GM23338 (cell line): Measurements from ENCODE around the gene CEP89. TPM values are rescaled to one million over a fixed set of nuclear protein-coding genes. Genes with fewer than 3 reads are reported as not detected.

Experiments
- ATAC-seq: fragments of 200-7000 bp; cut with Tn5 transposase; 3 replicates; pipeline ENCODE4 v1.9.1; 2020
- DNase-seq: peaks from one replicate; pipeline ENCODE4 v3.0.0-alpha.2; 2015; ENCODE audit warnings: low spot score
- H2AFZ ChIP-seq: fragments of 200-600 bp; sonication (generic); 2 replicates; pipeline ENCODE4 v1.8.0; 2016; ENCODE audit warnings: antibody characterized with exemption, mild to moderate bottlenecking, moderate library complexity
- H3F3A ChIP-seq: fragments of 200-600 bp; sonication (generic); replicated peaks from 2 replicates; pipeline ENCODE4 v1.8.0; 2017; ENCODE audit warnings: antibody characterized with exemption, mixed run types, low read depth
- H3K27ac ChIP-seq: fragments of 200-600 bp; sonication (generic); 2 replicates; pipeline ENCODE4 v1.6.1; 2016; ENCODE audit warnings: low read depth
- H3K27me3 ChIP-seq: fragments of 200-600 bp; sonication (generic); 2 replicates; pipeline ENCODE4 v1.8.0; 2016; ENCODE audit warnings: mild to moderate bottlenecking, mixed run types, moderate library complexity; ENCODE audit not compliant: insufficient read depth
- H3K36me3 ChIP-seq: fragments of 200-600 bp; sonication (generic); 2 replicates; pipeline ENCODE4 v1.8.0; 2016; ENCODE audit warnings: mild to moderate bottlenecking; ENCODE audit not compliant: insufficient read depth
- H3K4me1 ChIP-seq: fragments of 200-600 bp; sonication (generic); 2 replicates; pipeline ENCODE4 v1.8.0; 2016; ENCODE audit warnings: mild to moderate bottlenecking, moderate library complexity; ENCODE audit not compliant: insufficient read depth
- H3K4me2 ChIP-seq: fragments of 200-600 bp; sonication (generic); 2 replicates; pipeline ENCODE4 v1.7.1; 2017; ENCODE audit warnings: mixed run types
- H3K4me3 ChIP-seq: fragments of 200-600 bp; sonication (generic); 2 replicates; pipeline ENCODE4 v1.6.1; 2016; ENCODE audit warnings: mixed run types
- H3K79me2 ChIP-seq: fragments of 200-600 bp; sonication (generic); replicated peaks from 2 replicates; pipeline ENCODE4 v1.8.0; 2017; ENCODE audit warnings: mild to moderate bottlenecking; ENCODE audit not compliant: insufficient read depth
- H3K9me2 ChIP-seq: fragments of 200-600 bp; sonication (generic); 2 replicates; pipeline ENCODE4 v1.8.0; 2017; ENCODE audit not compliant: insufficient read depth
- H4K20me1 ChIP-seq: fragments of 200-600 bp; sonication (generic); replicated peaks from 2 replicates; pipeline ENCODE4 v1.8.0; 2017; ENCODE audit warnings: mild to moderate bottlenecking; ENCODE audit not compliant: insufficient read depth
- H3K27ac Mint-ChIP-seq: 2 replicates; pipeline ENCODE4 v1.8.0; 2020; ENCODE audit warnings: inconsistent platforms, mild to moderate bottlenecking, moderate library complexity, mixed read lengths
- H3K27me3 Mint-ChIP-seq: 3 replicates; pipeline ENCODE4 v1.8.0; 2022; ENCODE audit warnings: low read depth, mild to moderate bottlenecking, moderate library complexity, mixed read lengths, inconsistent platforms; ENCODE audit not compliant: insufficient read depth, poor library complexity
- H3K36me3 Mint-ChIP-seq: 3 replicates; pipeline ENCODE4 v1.8.0; 2021; ENCODE audit warnings: low read depth, mild to moderate bottlenecking, inconsistent platforms, moderate library complexity, mixed read lengths
- H3K4me1 Mint-ChIP-seq: 3 replicates; pipeline ENCODE4 v1.8.0; 2020; ENCODE audit warnings: mild to moderate bottlenecking, inconsistent platforms, mixed read lengths
- H3K4me3 Mint-ChIP-seq: 3 replicates; pipeline ENCODE4 v1.8.0; 2021; ENCODE audit warnings: moderate library complexity, mild to moderate bottlenecking, inconsistent platforms, mixed read lengths
- H3K9me3 Mint-ChIP-seq: 3 replicates; pipeline ENCODE4 v1.8.0; 2020; ENCODE audit warnings: moderate library complexity, mild to moderate bottlenecking, inconsistent platforms, mixed read lengths
- CREB1 ChIP-seq: fragments of 250-450 bp; sonication (Bioruptor Pico); IDR thresholded peaks from 2 replicates; pipeline ENCODE4 v1.5.0; 2020; ENCODE audit warnings: low read depth, mild to moderate bottlenecking, moderate library complexity
- EZH2 ChIP-seq: fragments of 200-600 bp; sonication (generic); IDR thresholded peaks from one replicate; pipeline ENCODE4 v1.8.0; 2017; ENCODE audit warnings: antibody characterized with exemption, mild to moderate bottlenecking, low read depth; ENCODE audit not compliant: unreplicated experiment
- EZH2phosphoT487 ChIP-seq: fragments of 200-600 bp; sonication (generic); IDR thresholded peaks from one replicate; pipeline ENCODE4 v1.8.1; 2018; ENCODE audit warnings: antibody characterized with exemption; ENCODE audit not compliant: unreplicated experiment
- JUNB ChIP-seq: IDR thresholded peaks from one replicate; pipeline ENCODE4 v1.6.1; 2016; ENCODE audit warnings: antibody characterized with exemption; ENCODE audit not compliant: unreplicated experiment
- NANOG ChIP-seq: IDR thresholded peaks from 2 replicates; pipeline ENCODE4 v1.6.1; 2016; ENCODE audit warnings: antibody characterized with exemption, borderline replicate concordance
- STAT1 ChIP-seq: IDR thresholded peaks from one replicate; pipeline ENCODE4 v1.6.1; 2016; ENCODE audit warnings: antibody characterized with exemption; ENCODE audit not compliant: unreplicated experiment
- ZNF114 ChIP-seq: fragments of 250-450 bp; sonication (Bioruptor Pico); IDR thresholded peaks from 2 replicates; pipeline ENCODE4 v1.5.0; 2020; ENCODE audit warnings: mild to moderate bottlenecking, moderate library complexity
- ZNF331 ChIP-seq: fragments of 250-450 bp; sonication (Bioruptor Pico); IDR thresholded peaks from 2 replicates; pipeline ENCODE4 v1.5.0; 2020; ENCODE audit warnings: low read depth, mild to moderate bottlenecking, moderate library complexity
- polyA plus RNA-seq: library from polyadenylated mRNA; unstranded; fragments of >200 nt; fragmentation: Nextera tagmentation; extraction: Ambion mirVana; gene quantifications from 2 replicates; pipeline ENCODE4 v1.2.1, GENCODE V29; 2016
- total RNA-seq: library from RNA; depleted of rRNA; stranded (reverse); fragments of >200 nt; shearing (Covaris generic); gene quantifications from 2 replicates; pipeline ENCODE4 v1.2.3, GENCODE V29; 2014
- TF ChIP-seq, protein P1 (sequence below): IDR thresholded peaks from one replicate; pipeline ENCODE4 v1.6.1; 2018; ENCODE audit warnings: antibody characterized with exemption; ENCODE audit not compliant: unreplicated experiment
- TF ChIP-seq, protein P2 (sequence below): fragments of 250-450 bp; sonication (Bioruptor Pico); IDR thresholded peaks from 2 replicates; pipeline ENCODE4 v1.5.0; 2020; ENCODE audit warnings: mild to moderate bottlenecking, moderate library complexity
- TF ChIP-seq, protein P3 (sequence below): IDR thresholded peaks from 2 replicates; pipeline ENCODE4 v1.6.1; 2016; ENCODE audit warnings: antibody characterized with exemption
- TF ChIP-seq, protein P4 (sequence below), 2 experiments: fragments of 200-600 bp in 1 of 2; sonication (generic) in 1 of 2; conservative IDR thresholded peaks; 2 replicates each; pipeline versions ENCODE4 v1.5.1 to v1.6.1; 2016 to 2017; ENCODE audit warnings: antibody characterized with exemption in 2 of 2, low read depth in 2 of 2, mild to moderate bottlenecking in 2 of 2, moderate library complexity in 1 of 2

The CEP89 gene
- total and polyA plus RNA-seq, 2 experiments from 2014 or later: 13.4 to 17.5 TPM

DNA sequence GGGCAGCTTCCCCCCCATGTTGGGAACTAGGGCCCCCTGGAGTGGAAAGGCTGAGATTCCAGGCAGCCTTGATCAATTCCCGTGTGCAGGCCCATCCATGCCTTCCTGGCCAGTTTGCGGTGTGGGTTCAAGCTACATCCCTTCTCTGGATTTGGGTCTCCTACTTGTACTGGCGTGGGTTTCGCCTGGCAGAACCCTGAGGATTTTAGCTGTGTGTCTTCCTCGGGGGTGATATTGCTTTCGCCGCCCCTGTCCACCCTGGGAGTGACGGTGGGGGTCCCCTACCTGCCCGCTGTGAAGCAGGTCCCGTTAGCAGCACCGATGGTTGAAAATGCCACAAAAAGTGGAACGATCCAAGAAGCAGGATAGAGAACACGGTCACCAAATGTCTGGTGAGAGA, 113.6 kb downstream of the CEP89 start:
- Histone ChIP-seq H3F3A (no peaks in the 10 kb centered on the region), H3K36me3 (no peaks in the 10 kb centered on the region), H2AFZ (no peak overlapping the region), H3K4me1 (no peaks in the 10 kb centered on the region), H3K4me2 (no peak overlapping the region), H3K4me3 (no peak overlapping the region), H3K27ac (no peak overlapping the region), H3K9me2 (no peaks in the 10 kb centered on the region), H4K20me1 (no peaks in the 10 kb centered on the region), H3K79me2 (no peaks in the 10 kb centered on the region), H3K27me3 (no peaks in the 10 kb centered on the region)
- DNase-seq (no peak), ATAC-seq (no peak)
- no peaks in the 10 kb centered on the region; the same call in 2 of the 3 replicates for H3K9me3 Mint-ChIP-seq
- H3K36me3 Mint-ChIP-seq: no peaks in the 10 kb centered on the region
- H3K4me3 Mint-ChIP-seq: no peak overlapping the region
- TF ChIP-seq ZNF331 (CRISPR knock-in tag) (no peak), CREB1 (CRISPR knock-in tag) (no peak), JUNB (no peak), EZH2phosphoT487 (no peak), ZNF114 (CRISPR knock-in tag) (no peak), NANOG (no peak), STAT1 (no peak), EZH2 (no peak)
- TF ChIP-seq, protein P1, sequence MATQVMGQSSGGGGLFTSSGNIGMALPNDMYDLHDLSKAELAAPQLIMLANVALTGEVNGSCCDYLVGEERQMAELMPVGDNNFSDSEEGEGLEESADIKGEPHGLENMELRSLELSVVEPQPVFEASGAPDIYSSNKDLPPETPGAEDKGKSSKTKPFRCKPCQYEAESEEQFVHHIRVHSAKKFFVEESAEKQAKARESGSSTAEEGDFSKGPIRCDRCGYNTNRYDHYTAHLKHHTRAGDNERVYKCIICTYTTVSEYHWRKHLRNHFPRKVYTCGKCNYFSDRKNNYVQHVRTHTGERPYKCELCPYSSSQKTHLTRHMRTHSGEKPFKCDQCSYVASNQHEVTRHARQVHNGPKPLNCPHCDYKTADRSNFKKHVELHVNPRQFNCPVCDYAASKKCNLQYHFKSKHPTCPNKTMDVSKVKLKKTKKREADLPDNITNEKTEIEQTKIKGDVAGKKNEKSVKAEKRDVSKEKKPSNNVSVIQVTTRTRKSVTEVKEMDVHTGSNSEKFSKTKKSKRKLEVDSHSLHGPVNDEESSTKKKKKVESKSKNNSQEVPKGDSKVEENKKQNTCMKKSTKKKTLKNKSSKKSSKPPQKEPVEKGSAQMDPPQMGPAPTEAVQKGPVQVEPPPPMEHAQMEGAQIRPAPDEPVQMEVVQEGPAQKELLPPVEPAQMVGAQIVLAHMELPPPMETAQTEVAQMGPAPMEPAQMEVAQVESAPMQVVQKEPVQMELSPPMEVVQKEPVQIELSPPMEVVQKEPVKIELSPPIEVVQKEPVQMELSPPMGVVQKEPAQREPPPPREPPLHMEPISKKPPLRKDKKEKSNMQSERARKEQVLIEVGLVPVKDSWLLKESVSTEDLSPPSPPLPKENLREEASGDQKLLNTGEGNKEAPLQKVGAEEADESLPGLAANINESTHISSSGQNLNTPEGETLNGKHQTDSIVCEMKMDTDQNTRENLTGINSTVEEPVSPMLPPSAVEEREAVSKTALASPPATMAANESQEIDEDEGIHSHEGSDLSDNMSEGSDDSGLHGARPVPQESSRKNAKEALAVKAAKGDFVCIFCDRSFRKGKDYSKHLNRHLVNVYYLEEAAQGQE: no peak
- TF ChIP-seq, protein P2, sequence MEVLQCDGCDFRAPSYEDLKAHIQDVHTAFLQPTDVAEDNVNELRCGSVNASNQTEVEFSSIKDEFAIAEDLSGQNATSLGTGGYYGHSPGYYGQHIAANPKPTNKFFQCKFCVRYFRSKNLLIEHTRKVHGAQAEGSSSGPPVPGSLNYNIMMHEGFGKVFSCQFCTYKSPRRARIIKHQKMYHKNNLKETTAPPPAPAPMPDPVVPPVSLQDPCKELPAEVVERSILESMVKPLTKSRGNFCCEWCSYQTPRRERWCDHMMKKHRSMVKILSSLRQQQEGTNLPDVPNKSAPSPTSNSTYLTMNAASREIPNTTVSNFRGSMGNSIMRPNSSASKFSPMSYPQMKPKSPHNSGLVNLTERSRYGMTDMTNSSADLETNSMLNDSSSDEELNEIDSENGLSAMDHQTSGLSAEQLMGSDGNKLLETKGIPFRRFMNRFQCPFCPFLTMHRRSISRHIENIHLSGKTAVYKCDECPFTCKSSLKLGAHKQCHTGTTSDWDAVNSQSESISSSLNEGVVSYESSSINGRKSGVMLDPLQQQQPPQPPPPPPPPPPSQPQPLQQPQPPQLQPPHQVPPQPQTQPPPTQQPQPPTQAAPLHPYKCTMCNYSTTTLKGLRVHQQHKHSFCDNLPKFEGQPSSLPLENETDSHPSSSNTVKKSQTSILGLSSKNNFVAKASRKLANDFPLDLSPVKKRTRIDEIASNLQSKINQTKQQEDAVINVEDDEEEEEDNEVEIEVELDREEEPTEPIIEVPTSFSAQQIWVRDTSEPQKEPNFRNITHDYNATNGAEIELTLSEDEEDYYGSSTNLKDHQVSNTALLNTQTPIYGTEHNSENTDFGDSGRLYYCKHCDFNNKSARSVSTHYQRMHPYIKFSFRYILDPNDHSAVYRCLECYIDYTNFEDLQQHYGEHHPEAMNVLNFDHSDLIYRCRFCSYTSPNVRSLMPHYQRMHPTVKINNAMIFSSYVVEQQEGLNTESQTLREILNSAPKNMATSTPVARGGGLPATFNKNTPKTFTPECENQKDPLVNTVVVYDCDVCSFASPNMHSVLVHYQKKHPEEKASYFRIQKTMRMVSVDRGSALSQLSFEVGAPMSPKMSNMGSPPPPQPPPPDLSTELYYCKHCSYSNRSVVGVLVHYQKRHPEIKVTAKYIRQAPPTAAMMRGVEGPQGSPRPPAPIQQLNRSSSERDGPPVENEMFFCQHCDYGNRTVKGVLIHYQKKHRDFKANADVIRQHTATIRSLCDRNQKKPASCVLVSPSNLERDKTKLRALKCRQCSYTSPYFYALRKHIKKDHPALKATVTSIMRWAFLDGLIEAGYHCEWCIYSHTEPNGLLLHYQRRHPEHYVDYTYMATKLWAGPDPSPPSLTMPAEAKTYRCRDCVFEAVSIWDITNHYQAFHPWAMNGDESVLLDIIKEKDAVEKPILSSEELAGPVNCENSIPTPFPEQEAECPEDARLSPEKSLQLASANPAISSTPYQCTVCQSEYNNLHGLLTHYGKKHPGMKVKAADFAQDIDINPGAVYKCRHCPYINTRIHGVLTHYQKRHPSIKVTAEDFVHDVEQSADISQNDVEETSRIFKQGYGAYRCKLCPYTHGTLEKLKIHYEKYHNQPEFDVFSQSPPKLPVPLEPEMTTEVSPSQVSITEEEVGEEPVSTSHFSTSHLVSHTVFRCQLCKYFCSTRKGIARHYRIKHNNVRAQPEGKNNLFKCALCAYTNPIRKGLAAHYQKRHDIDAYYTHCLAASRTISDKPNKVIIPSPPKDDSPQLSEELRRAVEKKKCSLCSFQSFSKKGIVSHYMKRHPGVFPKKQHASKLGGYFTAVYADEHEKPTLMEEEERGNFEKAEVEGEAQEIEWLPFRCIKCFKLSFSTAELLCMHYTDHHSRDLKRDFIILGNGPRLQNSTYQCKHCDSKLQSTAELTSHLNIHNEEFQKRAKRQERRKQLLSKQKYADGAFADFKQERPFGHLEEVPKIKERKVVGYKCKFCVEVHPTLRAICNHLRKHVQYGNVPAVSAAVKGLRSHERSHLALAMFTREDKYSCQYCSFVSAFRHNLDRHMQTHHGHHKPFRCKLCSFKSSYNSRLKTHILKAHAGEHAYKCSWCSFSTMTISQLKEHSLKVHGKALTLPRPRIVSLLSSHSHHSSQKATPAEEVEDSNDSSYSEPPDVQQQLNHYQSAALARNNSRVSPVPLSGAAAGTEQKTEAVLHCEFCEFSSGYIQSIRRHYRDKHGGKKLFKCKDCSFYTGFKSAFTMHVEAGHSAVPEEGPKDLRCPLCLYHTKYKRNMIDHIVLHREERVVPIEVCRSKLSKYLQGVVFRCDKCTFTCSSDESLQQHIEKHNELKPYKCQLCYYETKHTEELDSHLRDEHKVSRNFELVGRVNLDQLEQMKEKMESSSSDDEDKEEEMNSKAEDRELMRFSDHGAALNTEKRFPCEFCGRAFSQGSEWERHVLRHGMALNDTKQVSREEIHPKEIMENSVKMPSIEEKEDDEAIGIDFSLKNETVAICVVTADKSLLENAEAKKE (CRISPR knock-in tag): no peak
- TF ChIP-seq, protein P3, sequence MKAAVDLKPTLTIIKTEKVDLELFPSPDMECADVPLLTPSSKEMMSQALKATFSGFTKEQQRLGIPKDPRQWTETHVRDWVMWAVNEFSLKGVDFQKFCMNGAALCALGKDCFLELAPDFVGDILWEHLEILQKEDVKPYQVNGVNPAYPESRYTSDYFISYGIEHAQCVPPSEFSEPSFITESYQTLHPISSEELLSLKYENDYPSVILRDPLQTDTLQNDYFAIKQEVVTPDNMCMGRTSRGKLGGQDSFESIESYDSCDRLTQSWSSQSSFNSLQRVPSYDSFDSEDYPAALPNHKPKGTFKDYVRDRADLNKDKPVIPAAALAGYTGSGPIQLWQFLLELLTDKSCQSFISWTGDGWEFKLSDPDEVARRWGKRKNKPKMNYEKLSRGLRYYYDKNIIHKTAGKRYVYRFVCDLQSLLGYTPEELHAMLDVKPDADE: no peak
- TF ChIP-seq, protein P4, sequence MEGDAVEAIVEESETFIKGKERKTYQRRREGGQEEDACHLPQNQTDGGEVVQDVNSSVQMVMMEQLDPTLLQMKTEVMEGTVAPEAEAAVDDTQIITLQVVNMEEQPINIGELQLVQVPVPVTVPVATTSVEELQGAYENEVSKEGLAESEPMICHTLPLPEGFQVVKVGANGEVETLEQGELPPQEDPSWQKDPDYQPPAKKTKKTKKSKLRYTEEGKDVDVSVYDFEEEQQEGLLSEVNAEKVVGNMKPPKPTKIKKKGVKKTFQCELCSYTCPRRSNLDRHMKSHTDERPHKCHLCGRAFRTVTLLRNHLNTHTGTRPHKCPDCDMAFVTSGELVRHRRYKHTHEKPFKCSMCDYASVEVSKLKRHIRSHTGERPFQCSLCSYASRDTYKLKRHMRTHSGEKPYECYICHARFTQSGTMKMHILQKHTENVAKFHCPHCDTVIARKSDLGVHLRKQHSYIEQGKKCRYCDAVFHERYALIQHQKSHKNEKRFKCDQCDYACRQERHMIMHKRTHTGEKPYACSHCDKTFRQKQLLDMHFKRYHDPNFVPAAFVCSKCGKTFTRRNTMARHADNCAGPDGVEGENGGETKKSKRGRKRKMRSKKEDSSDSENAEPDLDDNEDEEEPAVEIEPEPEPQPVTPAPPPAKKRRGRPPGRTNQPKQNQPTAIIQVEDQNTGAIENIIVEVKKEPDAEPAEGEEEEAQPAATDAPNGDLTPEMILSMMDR (conservative IDR thresholded peaks at IDR 0.05; ENCODE audit: low read depth in 2 of 2): no peak
- H3K4me1 Mint-ChIP-seq: no peaks in the 10 kb centered on the region
- H3K27me3 Mint-ChIP-seq: peaks cover 1% of the 10 kb centered on the region
- no peak overlapping the region for H3K27ac Mint-ChIP-seq
